22Rv1 (cell line): Measurements from ENCODE around the gene MED23.
"Not testable (repeated sequence)": the region's sequence is repeated elsewhere in the genome, so short reads cannot be mapped to it uniquely, and the experiment has no call there.

Source experiments
- CTCF ChIP-seq: fragments of 450-650 bp; IDR thresholded peaks from 2 replicates; pipeline ENCODE4 v1.5.1; 2017; ENCODE audit warnings: mild to moderate bottlenecking
- ZFX ChIP-seq: fragments of 450-650 bp; IDR thresholded peaks from 2 replicates; pipeline ENCODE4 v1.6.1; 2017; ENCODE audit warnings: antibody characterized with exemption, borderline replicate concordance

GRCh38 chr6:131531681-131532080 is 96.4 kb downstream of the MED23 start:
- not testable (repeated sequence) for TF ChIP-seq CTCF, ZFX
